Stimulated activated CD4-positive, alpha-beta T cell treated with anti-CD3 and anti-CD28 coated beads, Interleukin-15, amount 100 ng/mL, for 1 hour (primary cell): Measurements from ENCODE around the gene SCIMP.
"Not testable (repeated sequence)": the region's sequence is repeated elsewhere in the genome, so short reads cannot be mapped to it uniquely, and the experiment has no call there.

ENCODE experiments used
- DNase-seq, 2 donors: peaks; one replicate each; pipeline ENCODE4 v3.0.0-alpha.2; 2020; ENCODE audit warnings: low read depth in 1 of 2, low spot score in 1 of 2

Gene SCIMP

GRCh38 chr17:5191541-5192417 is 42.9 kb downstream of the SCIMP start, which contains the start of gene ZNF594:
ZNF594 (minus strand) TSS chr17:5191868; CDS start chr17:5184256, 7,612 bp downstream.
- peak; percentile 93 to 96 for DNase-seq

- no peak for DNase-seq
Measured at GRCh38 chr17:5184288-5184687, 50.4 kb downstream of the SCIMP start.

GRCh38 chr17:5183410-5183793 is 51.3 kb downstream of the SCIMP start:
- DNase-seq, result no peak

- DNase-seq, result no peak
Measured at GRCh38 chr17:5182597-5183409, 51.9 kb downstream of the SCIMP start.

- no peak for DNase-seq
Measured at GRCh38 chr17:5181509-5182305, 53.0 kb downstream of the SCIMP start.

- DNase-seq, result no peak
Measured at GRCh38 chr17:5179003-5179402, 55.7 kb downstream of the SCIMP start.

- not testable (repeated sequence) for DNase-seq
Measured at GRCh38 chr17:5175027-5175426, 59.6 kb downstream of the SCIMP start.

GRCh38 chr17:5165791-5166564 is 68.7 kb downstream of the SCIMP start:
- not testable (repeated sequence) for DNase-seq

GRCh38 chr17:5164436-5164835 is 70.2 kb downstream of the SCIMP start:
- no peak for DNase-seq

GRCh38 chr17:5161793-5162192 is 72.9 kb downstream of the SCIMP start:
- not testable (repeated sequence) for DNase-seq

GRCh38 chr17:5160702-5161101 is 74.0 kb downstream of the SCIMP start:
- not testable (repeated sequence) for DNase-seq
